ES-I3 (cell line): ENCODE measurements around the gene GLRA1.

Experiments
- H3K36me3 ChIP-seq: 2 replicates; pipeline ENCODE4 v1.6.1; 2013; ENCODE audit warnings: mild to moderate bottlenecking, low read length, control low read depth, moderate library complexity; ENCODE audit not compliant: insufficient read depth
- H3K4me1 ChIP-seq: 2 replicates; pipeline ENCODE4 v1.6.1; 2013; ENCODE audit warnings: mild to moderate bottlenecking, control low read depth, low read length; ENCODE audit not compliant: insufficient read depth
- H3K9ac ChIP-seq: 2 replicates; pipeline ENCODE4 v1.6.1; 2013; ENCODE audit warnings: low read depth, mild to moderate bottlenecking, low read length, moderate library complexity
- H3K9me3 ChIP-seq: 2 replicates; pipeline ENCODE4 v1.6.1; 2013; ENCODE audit warnings: mild to moderate bottlenecking, low read length, moderate library complexity; ENCODE audit not compliant: control insufficient read depth, insufficient read depth

The GLRA1 gene

GRCh38 chr5:151924564-151925301, at the start of gene GLRA1:
TSS of gene GLRA1 (minus strand) at chr5:151924851. CDS start at chr5:151924549, 302 bp downstream.
- Histone ChIP-seq H3K9ac (no peak within 1 kb of the TSS), H3K9me3 (no peaks in the 10 kb centered on the region), H3K36me3 (no peaks in the 10 kb centered on the region), H3K4me1 (no peaks in the 10 kb centered on the region)

GRCh38 chr5:151970885-151971284, 46.2 kb upstream of the GLRA1 start:
- no peaks in the 10 kb centered on the region for H3K4me1 ChIP-seq
- H3K36me3 ChIP-seq = no peaks in the 10 kb centered on the region
- H3K9ac ChIP-seq = no peak overlapping the region
- H3K9me3 ChIP-seq = no peaks in the 10 kb centered on the region

- Histone ChIP-seq H3K36me3 (no peaks in the 10 kb centered on the region), H3K9ac (no peak overlapping the region), H3K9me3 (no peaks in the 10 kb centered on the region), H3K4me1 (peaks cover 6% of the 10 kb centered on the region; the same call in 1 of the 2 replicates)
These were observed 43.2 kb upstream of the GLRA1 start for GRCh38 chr5:151967865-151968264.

- no peak overlapping the region for H3K9ac ChIP-seq
- H3K36me3 ChIP-seq = no peaks in the 10 kb centered on the region
- H3K9me3 ChIP-seq = no peaks in the 10 kb centered on the region
- peaks cover 14% of the 10 kb centered on the region; the same call in 1 of the 2 replicates for H3K4me1 ChIP-seq
These were observed 41.4 kb upstream of the GLRA1 start for GRCh38 chr5:151966046-151966445.

- Histone ChIP-seq H3K9ac (no peak overlapping the region), H3K4me1 (peaks cover 14% of the 10 kb centered on the region; the same call in 1 of the 2 replicates), H3K36me3 (no peaks in the 10 kb centered on the region), H3K9me3 (no peaks in the 10 kb centered on the region)
These were observed 39.8 kb upstream of the GLRA1 start for GRCh38 chr5:151964471-151964870.

- Histone ChIP-seq H3K36me3 (no peaks in the 10 kb centered on the region), H3K9ac (no peak overlapping the region), H3K4me1 (peaks cover 14% of the 10 kb centered on the region; the same call in 1 of the 2 replicates), H3K9me3 (no peaks in the 10 kb centered on the region)
These were observed 36.9 kb upstream of the GLRA1 start for GRCh38 chr5:151961557-151961956.

- no peaks in the 10 kb centered on the region for H3K9me3 ChIP-seq
- no peaks in the 10 kb centered on the region for H3K36me3 ChIP-seq
- H3K4me1 ChIP-seq = 0 out of 2 replicates have a peak, but pooled peaks cover 8% of the 10 kb centered on the region
- H3K9ac ChIP-seq = no peak overlapping the region
These were observed 33.5 kb upstream of the GLRA1 start for GRCh38 chr5:151958111-151958510.

- Histone ChIP-seq H3K4me1 (0 out of 2 replicates have a peak, but pooled peaks cover 6% of the 10 kb centered on the region), H3K9ac (no peak overlapping the region), H3K36me3 (no peaks in the 10 kb centered on the region), H3K9me3 (no peaks in the 10 kb centered on the region)
These were observed 32.1 kb upstream of the GLRA1 start for GRCh38 chr5:151956725-151957124.

- no peaks in the 10 kb centered on the region for H3K4me1 ChIP-seq
- H3K9ac ChIP-seq = no peak overlapping the region
- no peaks in the 10 kb centered on the region for H3K36me3 ChIP-seq
- no peaks in the 10 kb centered on the region for H3K9me3 ChIP-seq
These were observed 29.6 kb upstream of the GLRA1 start for GRCh38 chr5:151954255-151954654.

GRCh38 chr5:151953833-151954232, 29.2 kb upstream of the GLRA1 start:
- Histone ChIP-seq H3K4me1 (no peaks in the 10 kb centered on the region), H3K9ac (no peak overlapping the region), H3K9me3 (no peaks in the 10 kb centered on the region), H3K36me3 (no peaks in the 10 kb centered on the region)

- Histone ChIP-seq H3K9me3 (no peaks in the 10 kb centered on the region), H3K9ac (no peak overlapping the region), H3K36me3 (no peaks in the 10 kb centered on the region), H3K4me1 (no peaks in the 10 kb centered on the region)
These were observed 27.6 kb upstream of the GLRA1 start for GRCh38 chr5:151952238-151952637.

GRCh38 chr5:151950706-151951105, 26.1 kb upstream of the GLRA1 start:
- H3K9ac ChIP-seq = no peak overlapping the region
- no peaks in the 10 kb centered on the region for H3K36me3 ChIP-seq
- no peaks in the 10 kb centered on the region for H3K9me3 ChIP-seq
- no peaks in the 10 kb centered on the region for H3K4me1 ChIP-seq

GRCh38 chr5:151949701-151950308, 25.2 kb upstream of the GLRA1 start:
- Histone ChIP-seq H3K4me1 (no peaks in the 10 kb centered on the region), H3K36me3 (no peaks in the 10 kb centered on the region), H3K9me3 (no peaks in the 10 kb centered on the region), H3K9ac (no peak overlapping the region)

GRCh38 chr5:151949113-151949512, 24.5 kb upstream of the GLRA1 start:
- Histone ChIP-seq H3K36me3 (no peaks in the 10 kb centered on the region), H3K4me1 (no peaks in the 10 kb centered on the region), H3K9ac (no peak overlapping the region)

GRCh38 chr5:151947931-151948608, 23.4 kb upstream of the GLRA1 start:
- Histone ChIP-seq H3K9ac (no peak overlapping the region), H3K4me1 (no peaks in the 10 kb centered on the region), H3K36me3 (no peaks in the 10 kb centered on the region), H3K9me3 (no peaks in the 10 kb centered on the region)

More at GRCh38 chr5:151949113-151949512, 24.5 kb upstream of the GLRA1 start:
- no peaks in the 10 kb centered on the region for H3K9me3 ChIP-seq
